ENCODE results near the gene HDAC7.
"Not testable (repeated sequence)": the region's sequence is repeated elsewhere in the genome, so short reads cannot be mapped to it uniquely, and the experiment has no call there.

HDAC7 gene

GRCh38 chr12:47828008-47828975 is 8.6 kb upstream of the HDAC7 start:
- no peak for DNase-seq (ENCODE audit: low read depth)

GRCh38 chr12:47825173-47825639 is 5.5 kb upstream of the HDAC7 start:
- no peak for DNase-seq (ENCODE audit: low read depth)

DNA sequence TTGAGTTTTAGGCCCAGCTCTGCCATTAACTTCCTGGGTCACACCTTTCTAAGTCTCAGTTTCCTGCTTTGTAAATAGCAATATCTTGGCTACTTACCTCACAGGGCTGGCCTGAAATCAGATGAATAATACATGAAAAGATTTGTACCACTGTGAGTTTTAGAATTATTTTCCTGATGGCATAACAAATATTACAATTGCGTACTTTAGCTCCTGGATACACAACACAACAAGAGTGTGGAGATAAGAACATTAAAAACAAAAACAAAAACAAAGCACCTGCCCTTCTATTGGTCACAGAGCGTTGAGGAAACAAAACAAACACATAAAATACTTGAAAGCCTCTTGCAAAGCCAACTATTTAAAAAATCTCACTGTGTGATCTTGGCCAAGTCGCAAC is 4.9 kb upstream of the HDAC7 start:
- DNase-seq (ENCODE audit: low read depth), result no peak

GRCh38 chr12:47824198-47824597 is 4.5 kb upstream of the HDAC7 start:
- DNase-seq (ENCODE audit: low read depth), result no peak

GRCh38 chr12:47823422-47824086 is 3.9 kb upstream of the HDAC7 start:
- no peak for DNase-seq (ENCODE audit: low read depth)

DNA sequence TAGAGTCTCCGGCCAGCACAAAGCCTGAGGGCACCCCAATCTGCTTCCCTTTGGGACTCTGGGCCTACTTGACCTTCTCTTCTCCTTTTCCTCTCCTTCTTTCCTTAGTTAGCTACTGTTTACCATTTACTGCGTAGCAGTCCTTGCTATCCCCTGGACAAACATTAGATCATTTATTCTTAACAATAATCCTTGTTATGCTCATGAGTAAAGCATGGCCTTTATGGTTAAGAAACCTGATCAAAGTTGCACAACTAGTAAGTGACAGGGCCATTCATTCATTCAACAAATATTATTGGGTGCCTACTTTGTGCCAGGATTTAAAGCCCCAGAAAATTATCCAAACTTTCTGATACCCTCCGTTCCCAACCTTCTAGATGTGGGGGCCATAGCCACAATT is 3.2 kb upstream of the HDAC7 start:
- no peak for DNase-seq (ENCODE audit: low read depth)

DNA sequence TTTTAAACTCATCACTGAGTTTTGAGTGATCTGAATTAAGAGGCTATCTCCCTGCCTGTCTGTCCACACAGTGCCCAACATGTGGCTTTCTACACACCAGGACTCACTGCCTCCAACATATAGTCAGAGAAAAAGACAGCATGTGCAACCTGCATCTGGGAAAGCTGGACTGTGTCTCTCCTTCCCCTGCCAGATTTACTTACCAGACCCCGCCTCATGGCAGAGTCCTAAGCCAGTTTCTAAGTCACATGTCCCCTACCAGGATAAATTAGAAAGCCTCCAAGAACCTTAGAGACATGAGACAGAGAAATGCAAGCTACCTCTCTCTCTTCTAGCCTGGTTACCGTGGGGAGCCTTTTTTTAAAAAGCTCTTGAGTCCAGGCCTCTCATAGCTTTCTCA is 2.7 kb upstream of the HDAC7 start:
- no peak for DNase-seq (ENCODE audit: low read depth)

DNA sequence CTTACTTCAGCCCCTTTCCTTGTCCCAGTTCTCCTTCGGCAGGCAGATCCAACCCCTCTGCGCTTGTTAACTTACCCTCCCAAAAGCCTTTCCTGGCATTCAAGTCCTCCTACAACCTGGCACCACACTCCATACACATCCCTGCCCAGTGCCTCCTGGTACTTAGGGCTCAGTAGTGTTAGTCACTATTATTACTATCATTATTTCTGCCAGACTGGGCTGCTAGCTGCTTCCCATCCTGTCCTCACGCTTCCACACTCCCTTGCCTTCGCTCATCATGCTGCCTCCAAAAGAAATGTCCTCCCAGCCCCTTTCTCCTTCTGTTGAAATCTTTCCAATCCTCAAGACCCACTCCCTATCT is 1.6 kb upstream of the HDAC7 start:
- DNase-seq (ENCODE audit: low read depth), result no peak

- DNase-seq (ENCODE audit: low read depth), result peak; percentile 95
Measured at GRCh38 chr12:47820631-47821345, 1.1 kb upstream of the HDAC7 start.

DNA sequence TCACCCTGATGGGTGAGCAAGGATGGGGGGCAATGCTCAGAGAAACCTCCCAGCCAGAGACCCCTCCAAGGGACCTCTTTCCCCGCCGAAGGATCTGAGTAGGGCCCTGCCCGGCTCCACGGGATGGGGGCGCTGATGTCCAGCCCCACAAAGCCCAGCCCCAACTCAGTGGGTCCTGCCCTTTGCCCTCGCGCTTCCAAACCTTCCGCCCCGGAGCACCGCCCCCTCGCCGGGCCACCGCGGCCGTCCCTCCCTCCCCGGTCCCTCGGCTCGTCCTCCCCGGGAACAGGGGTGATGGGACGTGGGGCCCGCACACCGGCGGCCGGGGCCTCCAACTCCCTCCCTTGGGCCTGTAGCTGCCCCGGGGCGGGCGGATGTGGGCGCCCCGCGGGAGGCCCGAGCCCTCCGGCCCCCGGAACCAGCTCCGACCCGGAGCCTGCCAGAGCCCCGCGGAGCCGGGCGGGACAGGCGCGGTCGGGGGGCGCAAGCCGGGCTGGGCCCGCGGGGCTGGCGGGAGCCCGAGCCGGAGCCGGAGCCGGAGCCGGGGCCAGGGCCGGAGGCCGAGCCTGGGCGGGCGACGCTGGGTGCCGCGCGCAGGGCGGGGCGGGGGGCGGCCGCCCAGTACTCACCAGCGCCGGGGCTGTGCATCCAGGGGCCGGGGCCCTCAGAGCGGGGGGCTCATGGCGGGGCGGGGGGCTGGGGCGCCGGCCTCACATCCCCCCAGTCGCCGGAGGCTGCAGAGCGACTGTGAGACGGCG is 386 bp downstream of the HDAC7 start:
- DNase-seq (ENCODE audit: low read depth), result no peak

DNA sequence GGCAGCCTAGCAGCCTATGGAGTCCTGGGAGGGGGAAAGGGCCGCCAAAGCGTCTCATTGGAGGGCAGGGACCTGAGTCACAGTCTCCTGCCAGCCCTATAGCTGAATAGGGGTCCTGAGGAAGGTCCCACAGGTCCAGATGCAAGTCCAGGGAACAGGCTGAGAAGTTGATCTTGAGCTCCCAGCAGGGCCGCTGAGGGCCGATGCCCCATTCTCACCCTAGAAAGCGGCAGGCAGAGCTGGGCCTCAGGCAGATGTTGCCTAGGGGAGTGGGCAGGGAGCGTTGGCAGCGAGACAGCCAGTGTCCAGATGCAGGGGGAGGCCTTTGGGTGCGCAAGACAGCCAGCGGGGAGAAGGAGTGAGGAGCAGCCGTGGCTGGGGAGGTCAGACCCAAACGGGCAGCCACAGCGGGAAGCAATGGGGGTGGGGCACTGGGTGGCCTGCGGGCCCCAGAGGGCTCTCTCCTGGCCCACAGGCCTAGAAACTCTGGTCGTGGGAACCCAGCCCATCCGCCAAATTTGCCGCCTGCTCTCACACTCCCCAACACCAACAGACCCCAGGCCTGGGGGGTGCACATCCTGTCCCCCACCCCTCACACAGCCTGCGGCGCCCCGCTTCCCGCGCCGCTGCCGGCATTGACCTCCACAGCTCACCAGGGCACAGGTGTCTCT is 1.1 kb downstream of the HDAC7 start:
- no peak for DNase-seq (ENCODE audit: low read depth)

DNA sequence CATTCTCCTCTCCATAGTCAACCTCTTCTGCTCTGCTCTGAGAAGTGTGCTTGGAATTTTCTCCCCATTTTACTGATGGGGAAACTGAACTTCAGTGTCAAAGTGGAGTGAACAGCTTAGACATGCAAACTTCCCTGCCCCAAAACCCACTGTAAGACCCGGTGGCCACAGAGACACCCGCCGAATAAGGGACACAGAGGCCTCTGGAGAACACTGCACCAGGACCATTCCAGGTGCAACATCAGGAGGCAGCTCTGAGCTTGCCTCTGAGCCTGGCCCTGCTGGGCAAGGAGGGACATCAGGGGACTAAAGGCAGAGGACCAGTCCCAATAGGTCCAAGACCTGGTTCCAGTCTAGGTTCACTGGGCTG is 1.7 kb downstream of the HDAC7 start:
- no peak for DNase-seq (ENCODE audit: low read depth)

GRCh38 chr12:47817272-47818006 is 2.3 kb downstream of the HDAC7 start:
- no peak for DNase-seq (ENCODE audit: low read depth)

DNA sequence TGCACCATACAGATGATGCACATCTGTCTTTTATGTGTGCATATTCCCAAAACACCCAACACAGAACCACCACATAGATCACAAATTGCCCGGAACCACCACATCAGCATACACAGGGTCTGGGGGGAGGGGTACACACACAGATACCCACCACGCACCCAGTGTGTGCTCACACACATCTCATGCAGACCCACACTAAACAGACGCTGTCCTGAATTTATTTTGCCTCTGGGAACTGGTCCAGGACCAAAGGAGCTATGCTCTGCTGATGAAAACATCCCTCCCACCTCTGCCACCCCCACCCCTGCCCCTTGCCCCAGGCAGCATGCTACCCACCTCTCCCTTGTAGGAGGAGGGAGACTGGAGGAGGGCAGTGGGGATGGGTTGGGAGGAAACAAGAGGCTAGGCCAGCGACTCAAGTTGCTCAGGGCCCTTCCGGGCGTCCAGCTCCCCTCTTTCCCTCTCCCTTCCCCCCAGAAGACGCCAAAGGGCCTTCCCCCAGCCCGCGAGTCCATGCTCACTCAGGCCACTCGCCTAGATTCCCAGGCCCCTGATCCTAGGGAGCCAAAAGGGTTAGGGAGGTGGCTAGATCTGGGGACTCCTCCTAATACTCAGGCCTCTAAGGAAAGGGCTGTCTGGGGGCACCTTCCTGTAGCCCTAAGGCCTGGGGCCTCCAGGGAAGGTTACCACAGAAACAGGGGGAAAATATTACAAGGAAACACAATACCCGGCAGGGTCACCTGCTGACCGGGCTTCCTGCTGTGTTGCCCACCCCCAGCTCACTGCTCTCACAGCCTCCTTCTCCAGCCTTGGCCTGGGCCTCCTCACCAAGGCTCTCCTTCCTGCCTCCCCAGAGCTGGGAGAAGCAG is 3.1 kb downstream of the HDAC7 start:
- no peak for DNase-seq (ENCODE audit: low read depth)

DNA sequence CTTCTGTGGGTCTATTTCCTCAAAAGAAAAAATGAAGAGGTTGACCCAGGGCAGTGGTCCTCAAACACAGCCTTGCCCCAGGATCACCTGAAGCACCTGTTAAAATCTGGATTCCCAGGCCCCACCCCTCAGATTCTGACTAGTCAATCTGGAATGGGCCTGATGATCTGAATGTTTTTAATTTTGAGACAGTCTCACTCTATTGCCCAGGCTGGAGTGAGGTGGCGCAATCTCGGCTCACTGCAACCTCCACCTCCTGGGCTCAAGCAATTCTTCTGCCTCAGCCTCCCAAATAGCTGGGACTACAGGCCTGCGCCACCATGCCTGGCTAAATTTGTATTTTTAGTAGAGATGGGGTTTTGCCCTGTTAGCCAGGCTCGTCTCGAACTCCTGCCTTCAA is 4.3 kb downstream of the HDAC7 start:
- not testable (repeated sequence) for DNase-seq (ENCODE audit: low read depth)

DNA sequence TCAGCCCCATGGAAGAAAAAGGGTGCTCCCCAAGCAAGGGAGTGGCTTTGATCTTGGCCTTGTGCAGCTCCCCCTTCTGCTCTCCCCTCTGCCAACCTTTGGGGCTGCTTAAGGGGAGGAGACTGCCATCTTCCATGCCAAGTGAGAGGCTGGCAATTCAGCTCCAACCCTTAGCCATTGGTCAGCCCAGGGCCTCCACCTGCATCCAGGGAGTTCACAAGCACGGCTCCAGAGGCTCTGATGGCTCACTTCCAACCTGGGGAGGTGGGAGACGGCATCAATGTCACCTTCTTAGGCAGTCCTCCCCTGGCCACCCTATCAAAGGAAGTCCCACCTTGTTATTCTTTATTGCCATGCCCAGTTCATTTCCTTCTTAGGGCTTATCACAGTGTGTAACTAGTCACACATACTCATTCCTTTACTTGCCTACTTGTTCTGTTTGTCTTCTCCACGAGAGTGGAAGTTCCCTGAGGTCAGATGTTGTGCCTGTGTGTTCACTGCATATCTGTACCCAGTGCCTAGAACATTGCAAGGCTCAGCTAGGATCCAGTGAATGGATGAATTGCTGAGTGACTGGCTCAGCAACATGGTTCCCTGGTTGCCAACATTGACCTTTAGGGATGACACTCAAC is 5.0 kb downstream of the HDAC7 start:
- DNase-seq (ENCODE audit: low read depth), result no peak

DNA sequence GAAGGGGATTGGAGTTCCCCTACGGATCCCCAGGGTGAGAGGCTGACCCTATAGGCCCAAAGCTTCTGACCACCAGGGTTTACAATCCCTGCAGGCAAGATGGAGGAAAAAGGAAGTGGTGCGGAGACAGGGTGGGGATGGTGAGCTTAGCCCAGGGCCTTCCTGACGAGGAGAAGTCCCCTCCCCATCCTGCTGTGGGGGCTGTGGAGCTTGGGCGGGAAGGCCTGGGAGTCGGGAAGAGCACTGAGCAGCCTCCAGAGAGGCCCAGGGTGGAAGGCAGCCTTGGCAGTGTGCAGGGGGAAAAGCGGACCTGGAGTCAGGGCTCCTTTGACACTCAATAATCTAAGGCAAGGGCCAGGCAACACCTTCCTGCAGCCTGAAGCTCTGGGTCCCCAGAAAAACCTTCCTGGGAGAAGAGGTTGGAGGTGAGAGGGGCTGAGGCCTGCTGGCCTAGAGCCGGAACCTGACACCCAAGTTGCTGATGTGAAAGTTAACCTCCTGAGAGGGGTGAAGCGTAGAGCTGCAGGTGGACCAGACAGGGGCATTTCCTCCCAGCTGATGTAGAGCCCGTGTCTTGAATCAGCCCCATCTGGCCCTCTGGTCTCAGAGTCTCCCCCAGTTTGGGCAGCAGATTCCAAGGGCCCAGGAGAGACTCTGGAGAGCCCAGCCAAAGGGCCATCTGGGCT is 6.0 kb downstream of the HDAC7 start:
- no peak for DNase-seq (ENCODE audit: low read depth)

- peak; percentile 58 for DNase-seq (ENCODE audit: low read depth)
Measured at GRCh38 chr12:47812797-47813510, 6.7 kb downstream of the HDAC7 start.
